IMR-90 (cell line): Measurements from ENCODE around the gene RASL11B. TPM values are rescaled to one million over a fixed set of nuclear protein-coding genes. Genes with fewer than 3 reads are reported as not detected.
A peak's percentile ranks its signal among the peaks of the same experiment; 100 is the strongest.

Experiments
- ATAC-seq: fragments of 200-7000 bp; cut with Tn5 transposase; 2 replicates; pipeline ENCODE4 v1.9.1; 2020; ENCODE audit warnings: low read depth, mild to moderate bottlenecking, moderate library complexity
- BruUV-seq: library from RNA; stranded (reverse); fragments of 400-500 nt; replicated peaks from 2 replicates; lab custom pipeline; 2021; lab: Mats Ljungman, UMichigan
- CTCF ChIA-PET: fragments of 300-600 bp; formaldehyde crosslinking; extraction: SDS; loops from one replicate; lab custom pipeline; 2021; ENCODE audit warnings: antibody characterized with exemption; lab: Yijun Ruan, JAX
- POLR2A ChIA-PET: fragments of 300-600 bp; sonication (Branson Sonifier 250); formaldehyde crosslinking; loops from one replicate; lab custom pipeline; 2022; ENCODE audit warnings: antibody characterized with exemption; ENCODE audit not compliant: unreplicated experiment; lab: Charles Lee
- DNase-seq: peaks from one replicate; pipeline ENCODE4 v3.0.0; 2013
- H2AFZ ChIP-seq: replicated peaks from 2 replicates; pipeline ENCODE3; 2013; ENCODE audit warnings: low read length, mild to moderate bottlenecking; ENCODE audit not compliant: poor library complexity
- H2AK5ac ChIP-seq: 2 replicates; pipeline ENCODE4 v1.6.1; 2013; ENCODE audit warnings: low read depth, low read length, inconsistent platforms
- H2AK9ac ChIP-seq: replicated peaks from 2 replicates; pipeline ENCODE3; 2013; ENCODE audit warnings: mild to moderate bottlenecking, low read depth, low read length, moderate library complexity; ENCODE audit not compliant: poor library complexity
- H2BK120ac ChIP-seq: 2 replicates; pipeline ENCODE4 v1.6.1; 2013; ENCODE audit warnings: low read depth, low read length, inconsistent platforms
- H2BK15ac ChIP-seq: 3 replicates; pipeline ENCODE4 v1.6.1; 2013; ENCODE audit warnings: low read depth, low read length, inconsistent platforms
- H2BK20ac ChIP-seq: 2 replicates; pipeline ENCODE4 v1.6.1; 2013; ENCODE audit warnings: low read depth, mild to moderate bottlenecking, inconsistent platforms, low read length, moderate library complexity
- H2BK5ac ChIP-seq: 2 replicates; pipeline ENCODE4 v1.6.1; 2013; ENCODE audit warnings: mild to moderate bottlenecking, low read depth, low read length, inconsistent platforms; ENCODE audit not compliant: poor library complexity, severe bottlenecking
- H3K14ac ChIP-seq: replicated peaks from 2 replicates; pipeline ENCODE4 v1.6.1; 2013; ENCODE audit warnings: low read depth, low read length, inconsistent platforms
- H3K18ac ChIP-seq: 2 replicates; pipeline ENCODE4 v1.6.1; 2013; ENCODE audit warnings: low read depth, low read length, control low read depth
- H3K23ac ChIP-seq: 2 replicates; pipeline ENCODE4 v1.6.1; 2013; ENCODE audit warnings: low read depth, low read length, inconsistent platforms
- H3K27ac ChIP-seq: 2 replicates; pipeline ENCODE4 v1.5.1; 2013; ENCODE audit warnings: mild to moderate bottlenecking, control low read depth, low read length; ENCODE audit not compliant: insufficient read depth
- H3K27me3 ChIP-seq: 2 replicates; pipeline ENCODE4 v1.6.1; 2013; ENCODE audit warnings: low read length; ENCODE audit not compliant: control insufficient read depth, insufficient read depth
- H3K36me3 ChIP-seq: 2 replicates; pipeline ENCODE4 v1.6.1; 2013; ENCODE audit warnings: low read length, mixed read lengths; ENCODE audit not compliant: control insufficient read depth, insufficient read depth
- H3K4ac ChIP-seq: 2 replicates; pipeline ENCODE4 v1.6.1; 2013; ENCODE audit warnings: low read depth, low read length, inconsistent platforms
- H3K4me1 ChIP-seq: 2 replicates; pipeline ENCODE4 v1.6.1; 2013; ENCODE audit warnings: low read length, mixed read lengths; ENCODE audit not compliant: control insufficient read depth, insufficient read depth
- H3K4me2 ChIP-seq: 2 replicates; pipeline ENCODE4 v1.6.1; 2013; ENCODE audit warnings: low read depth, mild to moderate bottlenecking, control low read depth, low read length, moderate library complexity
- H3K4me3 ChIP-seq: 2 replicates; pipeline ENCODE4 v1.5.1; 2013; ENCODE audit warnings: low read depth, mild to moderate bottlenecking, control low read depth, low read length, moderate library complexity; ENCODE audit not compliant: insufficient read depth
- H3K56ac ChIP-seq: 2 replicates; pipeline ENCODE4 v1.6.1; 2013; ENCODE audit warnings: low read length, inconsistent platforms; ENCODE audit not compliant: insufficient read depth; ENCODE audit errors: extremely low read depth
- H3K79me1 ChIP-seq, 2 experiments: 2 replicates each; pipeline ENCODE4 v1.6.1; 2013; ENCODE audit warnings: low read length in 2 of 2, inconsistent platforms in 1 of 2, low read depth in 1 of 2
- H3K9ac ChIP-seq: 2 replicates; pipeline ENCODE4 v1.6.1; 2013; ENCODE audit warnings: low read depth, low read length, control low read depth
- H3K9me1 ChIP-seq: 2 replicates; pipeline ENCODE4 v1.6.1; 2013; ENCODE audit warnings: low read length, inconsistent platforms; ENCODE audit not compliant: insufficient read depth
- H3K9me3 ChIP-seq: 2 replicates; pipeline ENCODE4 v1.6.1; 2013; ENCODE audit warnings: low read length; ENCODE audit not compliant: control insufficient read depth, insufficient read depth
- H4K20me1 ChIP-seq: 2 replicates; pipeline ENCODE4 v1.6.1; 2013; ENCODE audit warnings: low read length, inconsistent platforms; ENCODE audit not compliant: insufficient read depth
- H4K5ac ChIP-seq: 2 replicates; pipeline ENCODE4 v1.6.1; 2013; ENCODE audit warnings: mild to moderate bottlenecking, low read depth, low read length, control low read depth
- H4K8ac ChIP-seq, 2 experiments: 2 replicates each; pipeline ENCODE4 v1.6.1; 2013; ENCODE audit warnings: low read depth in 2 of 2, low read length in 2 of 2, control low read depth in 1 of 2, inconsistent platforms in 1 of 2
- H4K91ac ChIP-seq: 2 replicates; pipeline ENCODE4 v1.6.1; 2013; ENCODE audit warnings: low read depth, low read length, inconsistent platforms; ENCODE audit not compliant: insufficient read depth
- MAFK ChIP-seq: IDR thresholded peaks from 2 replicates; pipeline ENCODE4 v1.6.1; 2012; ENCODE audit warnings: low read depth, low read length, improper control_type of control experiment
- RCOR1 ChIP-seq: IDR thresholded peaks from 2 replicates; pipeline ENCODE4 v1.6.1; 2012; ENCODE audit warnings: mild to moderate bottlenecking, low read length, improper control_type of control experiment; ENCODE audit not compliant: insufficient replicate concordance
- USF2 ChIP-seq: fragments of 150-350 bp; IDR thresholded peaks from 2 replicates; pipeline ENCODE4 v1.6.1; 2017; ENCODE audit warnings: mild to moderate bottlenecking, antibody characterized with exemption, low read length, low read depth
- WGBS, 2 experiments: methylation state at CpG; one replicate each; pipeline versions ENCODE4 v1.1.5 to v1.1.7; 2013; ENCODE audit warnings: missing lambda C conversion rate in 2 of 2; ENCODE audit not compliant: insufficient read length in 1 of 2; ENCODE audit errors: extremely low coverage in 2 of 2; 5-methylcytosine and 5-hydroxymethylcytosine counted together
- dilution Hi-C: fragments of 300-500 bp; cut with HindIII; formaldehyde crosslinking; loops from one replicate; pipeline ENCODE4 v1.14.3; 2018; ENCODE audit warnings: low sequenced_read_pairs; ENCODE audit not compliant: unreplicated experiment
- in situ Hi-C: fragments of 300-500 bp; cut with MboI; formaldehyde crosslinking; loops from 3 replicates; pipeline ENCODE4 v1.14.3; 2019; ENCODE audit warnings: low sequenced_read_pairs, inconsistent platforms, mixed read lengths
- intact Hi-C: fragments of 100-400 bp; cut with micrococcal nuclease; formaldehyde crosslinking; loops from 2 replicates; pipeline ENCODE4 v1.10.0; 2022
- polyA plus RNA-seq, 3 experiments: library from polyadenylated mRNA; depleted of rRNA; stranded (reverse); fragments of >200 nt; gene quantifications; 2 replicates each; pipeline ENCODE4 v1.2.3, GENCODE V29; 2012; ENCODE audit warnings: low replicate concordance in 1 of 3
- total RNA-seq: library from RNA; depleted of rRNA; stranded (reverse); fragments of >200 nt; gene quantifications from 2 replicates; pipeline ENCODE4 v1.2.3, GENCODE V29; 2012

The RASL11B gene
- total and polyA plus RNA-seq, 2 of the 4 experiments (the other 2 are of a cell fraction) = 0.18 to 0.31 TPM

DNA sequence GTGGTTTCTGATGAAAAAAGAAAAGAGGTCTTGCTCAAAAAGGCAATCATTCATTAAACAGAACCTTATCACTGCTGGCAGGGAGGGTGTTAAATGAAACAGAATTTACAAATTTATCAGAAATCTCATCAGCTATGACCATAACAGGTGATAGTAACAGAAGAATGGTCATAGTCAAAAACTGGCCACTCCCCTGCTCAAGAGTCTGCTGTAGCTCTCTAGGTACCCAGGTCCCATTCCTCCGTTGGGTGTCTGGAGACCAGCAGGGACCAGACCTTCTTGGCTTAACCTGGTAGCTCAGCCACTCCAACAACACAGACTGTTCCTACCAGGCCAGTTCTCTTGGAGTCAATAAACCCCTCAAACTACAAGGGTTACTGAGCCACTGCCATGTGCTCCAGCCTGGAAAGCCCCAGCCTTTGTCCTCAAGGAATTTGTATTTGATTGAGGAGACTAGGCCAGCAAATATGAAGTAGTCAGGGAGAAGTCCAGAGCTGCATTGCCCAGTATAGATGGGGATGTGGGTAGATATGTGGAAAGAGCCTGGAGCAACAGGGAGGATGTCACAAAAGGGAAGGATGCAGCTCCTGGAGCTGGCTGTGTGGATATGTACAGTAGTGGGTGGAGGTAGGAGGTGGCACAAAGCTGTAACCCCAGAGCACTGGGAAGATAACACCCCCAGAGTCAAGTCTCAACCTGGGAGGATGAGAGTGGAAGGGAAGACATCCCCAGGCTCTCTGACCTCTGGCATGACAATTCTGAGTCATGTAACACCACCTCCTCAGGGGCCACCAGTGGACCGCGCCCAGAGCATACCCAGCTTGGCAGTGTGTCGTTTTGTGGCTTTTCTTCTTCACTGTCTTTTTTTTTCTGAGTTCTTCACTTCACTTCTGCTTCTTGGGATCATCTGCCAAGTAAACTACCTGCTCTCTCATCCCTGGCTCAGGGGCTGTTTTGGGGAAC lies 21.9 kb downstream of the RASL11B start (continued):
- no peak for TF ChIP-seq RCOR1

DNA sequence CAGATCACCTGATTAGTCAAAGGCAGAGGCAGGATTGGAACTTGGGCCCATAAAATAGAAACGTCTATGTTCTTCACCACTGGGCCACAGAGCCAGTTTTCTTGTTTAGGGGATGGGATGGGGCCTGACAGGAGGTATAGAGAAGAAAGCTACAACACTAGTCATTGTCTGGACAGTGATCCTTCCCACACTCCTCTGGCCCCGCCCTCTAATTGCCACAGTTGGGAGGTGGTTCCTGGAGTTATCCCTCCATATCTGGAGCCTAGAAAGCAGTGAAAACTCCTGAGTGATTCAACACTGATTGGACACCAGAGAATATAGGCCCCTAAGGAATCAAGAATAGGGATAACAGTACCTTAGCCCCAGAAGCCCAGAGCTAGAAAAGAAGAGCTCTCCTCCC lies 22.9 kb downstream of the RASL11B start:
- WGBS, 2 experiments = no CpG with 5 or more reads among the region's 2 CpGs

More for the DNA sequence above, 22.9 kb downstream of the RASL11B start:
- TF ChIP-seq USF2 (no peak), MAFK (no peak)
- H3K9me1 ChIP-seq = no peaks in the 10 kb centered on the region
- H3K23ac ChIP-seq = no peak overlapping the region
- H2AK9ac ChIP-seq = peak overlapping the region; percentile 46
- H3K36me3 ChIP-seq = no peaks in the 10 kb centered on the region
- no peak overlapping the region for H4K8ac ChIP-seq
- H3K79me1 ChIP-seq = no peaks in the 10 kb centered on the region
- no peak overlapping the region for H2AK5ac ChIP-seq
- H3K27ac ChIP-seq = no peak overlapping the region
- POLR2A ChIA-PET = no interaction called here
- H4K5ac ChIP-seq = no peak overlapping the region
- no peak overlapping the region; the same call in 1 of the 2 replicates for H3K4ac ChIP-seq
- H4K20me1 ChIP-seq = no peaks in the 10 kb centered on the region
- no peak overlapping the region for H2BK5ac ChIP-seq
- no peak overlapping the region for H3K9ac ChIP-seq
- no peak for DNase-seq
- in situ Hi-C loops = no loop called here
- H2BK15ac ChIP-seq = no peak overlapping the region
- BruUV-seq = no TSS peak
- no peak overlapping the region for H3K14ac ChIP-seq
- H3K4me3 ChIP-seq = no peak overlapping the region
- H4K91ac ChIP-seq = no peak overlapping the region
- H3K9me3 ChIP-seq = peaks cover 2% of the 10 kb centered on the region; the same call in 1 of the 2 replicates
- intact Hi-C loops = no loop called here
- dilution Hi-C loops = no loop called here
- no peak for ATAC-seq
- CTCF ChIA-PET = no interaction called here
- peaks cover 2% of the 10 kb centered on the region for H3K4me1 ChIP-seq
- no peaks in the 10 kb centered on the region for H3K27me3 ChIP-seq
- H3K4me2 ChIP-seq = no peak overlapping the region
- H2BK120ac ChIP-seq = no peak overlapping the region
- H3K56ac ChIP-seq = no peak overlapping the region
- no peak overlapping the region for H2BK20ac ChIP-seq
- H2AFZ ChIP-seq = no peak overlapping the region
- no peak overlapping the region for H3K18ac ChIP-seq
